Erythroblast (primary cell): ENCODE data around the gene PPP4R1.

ENCODE experiments used
- GATA1 ChIP-seq: IDR thresholded peaks from 2 replicates; pipeline ENCODE4 v1.6.1; 2011; ENCODE audit warnings: low read depth, mild to moderate bottlenecking, control low read depth, low read length, moderate library complexity
- POLR2A ChIP-seq: IDR thresholded peaks from 2 replicates; pipeline ENCODE4 v1.6.1; 2011; ENCODE audit warnings: mild to moderate bottlenecking, low read length

- TF ChIP-seq POLR2A (no peak), GATA1 (no peak)
Measured at GRCh38 chr18:9522952-9523351, 91.4 kb downstream of the PPP4R1 start.
